Measurements from ENCODE around the gene KLHL22. TPM values are rescaled to one million over a fixed set of nuclear protein-coding genes. Genes with fewer than 3 reads are reported as not detected.

KLHL22 gene
- total and polyA plus RNA-seq, 4 donors: 2.0 to 20.3 (median 8.7) TPM

- Histone ChIP-seq H3K9me3 (ENCODE audit: control insufficient read depth in 4 of 4, low read length in 3 of 4) (no peaks in the 10 kb centered on the region), H3K27ac (ENCODE audit: low read depth in 1 of 2, low read length in 2 of 2) (no peak overlapping the region), H3K9ac (ENCODE audit: low read depth in 1 of 2, low read length in 2 of 2) (no peak overlapping the region), H3K4me3 (ENCODE audit: low read depth in 1 of 3, low read length in 3 of 3) (peak overlapping the region in 1 of 3 donors; percentile 51), H3K27me3 (ENCODE audit: control insufficient read depth in 4 of 4, insufficient read depth in 4 of 4, low read length in 3 of 4) (no peaks in the 10 kb centered on the region), H3K36me3 (ENCODE audit: control insufficient read depth in 4 of 4, insufficient read depth in 3 of 4, low read depth in 1 of 4, low read length in 3 of 4) (peaks cover 0 to 12% (median 4%) of the 10 kb centered on the region in 4 donors), H3K4me1 (ENCODE audit: control insufficient read depth in 4 of 4, insufficient read depth in 4 of 4, low read length in 3 of 4) (peaks cover 2 to 25% (median 13%) of the 10 kb centered on the region in 4 donors)
- DNase-seq (ENCODE audit: low spot score): no peak
- TF ChIP-seq HNF4G (IDR thresholded peaks at IDR 0.05) (no peak), NR2F2 (IDR thresholded peaks at IDR 0.05) (no peak), YY1 (IDR thresholded peaks at IDR 0.05) (no peak), ZBTB33 (IDR thresholded peaks at IDR 0.05) (no peak), FOXA2 (IDR thresholded peaks at IDR 0.05) (no peak)
- WGBS: 41% methylated on average over 6 of the region's 6 CpGs
Observed at GRCh38 chr22:20438427-20438677, 57.2 kb downstream of the KLHL22 start.

GRCh38 chr22:20437613-20438426 lies 57.8 kb downstream of the KLHL22 start, which contains the start of gene SCARF2:
Gene SCARF2 (minus strand): TSS chr22:20437825. CDS start chr22:20437754, 71 bp downstream.
- H3K9ac ChIP-seq (ENCODE audit: low read depth in 1 of 2, low read length in 2 of 2): no peak within 1 kb of the TSS
- TF ChIP-seq HNF4G (IDR thresholded peaks at IDR 0.05): no peak
- TF ChIP-seq RAD21 (IDR thresholded peaks at IDR 0.05): no peak
- no peak for TF ChIP-seq YY1 (IDR thresholded peaks at IDR 0.05)
- TF ChIP-seq GABPA (IDR thresholded peaks at IDR 0.05 in 1 of 2, conservative IDR thresholded peaks at IDR 0.05 in 1 of 2): no peak
- no peak for TF ChIP-seq FOXA2 (IDR thresholded peaks at IDR 0.05)
- no peak for TF ChIP-seq EGR1 (IDR thresholded peaks at IDR 0.05; ENCODE audit: low read depth in 2 of 2)
- no peak for TF ChIP-seq HNF4A (conservative IDR thresholded peaks at IDR 0.05)
- TF ChIP-seq TAF1 (conservative IDR thresholded peaks at IDR 0.05): no peak
- TF ChIP-seq SP1 (IDR thresholded peaks at IDR 0.05): no peak
- no peak for TF ChIP-seq JUND (IDR thresholded peaks at IDR 0.05)
- no peak for TF ChIP-seq NR2F2 (IDR thresholded peaks at IDR 0.05)
- TF ChIP-seq ZBTB33 (IDR thresholded peaks at IDR 0.05): no peak
- TF ChIP-seq, protein P1, sequence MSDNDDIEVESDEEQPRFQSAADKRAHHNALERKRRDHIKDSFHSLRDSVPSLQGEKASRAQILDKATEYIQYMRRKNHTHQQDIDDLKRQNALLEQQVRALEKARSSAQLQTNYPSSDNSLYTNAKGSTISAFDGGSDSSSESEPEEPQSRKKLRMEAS (IDR thresholded peaks at IDR 0.05): no peak
- TF ChIP-seq FOXA1 (IDR thresholded peaks at IDR 0.05): no peak
- no peak for TF ChIP-seq RXRA (IDR thresholded peaks at IDR 0.05)
- TF ChIP-seq, protein P2, sequence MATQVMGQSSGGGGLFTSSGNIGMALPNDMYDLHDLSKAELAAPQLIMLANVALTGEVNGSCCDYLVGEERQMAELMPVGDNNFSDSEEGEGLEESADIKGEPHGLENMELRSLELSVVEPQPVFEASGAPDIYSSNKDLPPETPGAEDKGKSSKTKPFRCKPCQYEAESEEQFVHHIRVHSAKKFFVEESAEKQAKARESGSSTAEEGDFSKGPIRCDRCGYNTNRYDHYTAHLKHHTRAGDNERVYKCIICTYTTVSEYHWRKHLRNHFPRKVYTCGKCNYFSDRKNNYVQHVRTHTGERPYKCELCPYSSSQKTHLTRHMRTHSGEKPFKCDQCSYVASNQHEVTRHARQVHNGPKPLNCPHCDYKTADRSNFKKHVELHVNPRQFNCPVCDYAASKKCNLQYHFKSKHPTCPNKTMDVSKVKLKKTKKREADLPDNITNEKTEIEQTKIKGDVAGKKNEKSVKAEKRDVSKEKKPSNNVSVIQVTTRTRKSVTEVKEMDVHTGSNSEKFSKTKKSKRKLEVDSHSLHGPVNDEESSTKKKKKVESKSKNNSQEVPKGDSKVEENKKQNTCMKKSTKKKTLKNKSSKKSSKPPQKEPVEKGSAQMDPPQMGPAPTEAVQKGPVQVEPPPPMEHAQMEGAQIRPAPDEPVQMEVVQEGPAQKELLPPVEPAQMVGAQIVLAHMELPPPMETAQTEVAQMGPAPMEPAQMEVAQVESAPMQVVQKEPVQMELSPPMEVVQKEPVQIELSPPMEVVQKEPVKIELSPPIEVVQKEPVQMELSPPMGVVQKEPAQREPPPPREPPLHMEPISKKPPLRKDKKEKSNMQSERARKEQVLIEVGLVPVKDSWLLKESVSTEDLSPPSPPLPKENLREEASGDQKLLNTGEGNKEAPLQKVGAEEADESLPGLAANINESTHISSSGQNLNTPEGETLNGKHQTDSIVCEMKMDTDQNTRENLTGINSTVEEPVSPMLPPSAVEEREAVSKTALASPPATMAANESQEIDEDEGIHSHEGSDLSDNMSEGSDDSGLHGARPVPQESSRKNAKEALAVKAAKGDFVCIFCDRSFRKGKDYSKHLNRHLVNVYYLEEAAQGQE (IDR thresholded peaks at IDR 0.05): no peak
- no peak for TF ChIP-seq CTCF (IDR thresholded peaks at IDR 0.05; ENCODE audit: low read depth, low read length, missing input control)
- no peak for TF ChIP-seq ATF3 (IDR thresholded peaks at IDR 0.05)
- WGBS: 5% methylated on average over 95 of the region's 95 CpGs
- peak within 1 kb of the TSS; percentile 38 to 68 for H3K27ac ChIP-seq (ENCODE audit: low read depth in 1 of 2, low read length in 2 of 2)
- no peak for DNase-seq (ENCODE audit: low spot score)
- H3K9me3 ChIP-seq (ENCODE audit: control insufficient read depth in 4 of 4, low read length in 3 of 4): no peaks in the 10 kb centered on the region
- peaks cover 2 to 25% (median 13%) of the 10 kb centered on the region in 4 donors for H3K4me1 ChIP-seq (ENCODE audit: control insufficient read depth in 4 of 4, insufficient read depth in 4 of 4, low read length in 3 of 4)
- H3K36me3 ChIP-seq (ENCODE audit: control insufficient read depth in 4 of 4, insufficient read depth in 3 of 4, low read depth in 1 of 4, low read length in 3 of 4): peaks cover 0 to 11% (median 4%) of the 10 kb centered on the region in 4 donors
- H3K4me3 ChIP-seq (ENCODE audit: low read depth in 1 of 3, low read length in 3 of 3): peak within 1 kb of the TSS in 2 of 3 donors; percentile 36 to 51
- no peaks in the 10 kb centered on the region for H3K27me3 ChIP-seq (ENCODE audit: control insufficient read depth in 4 of 4, insufficient read depth in 4 of 4, low read length in 3 of 4)

Measured in liver (tissue), 9 donors.